PFSK-1 (cell line): ENCODE data around the gene RALGPS2.

Source experiments
- FOXP2 ChIP-seq: optimal IDR thresholded peaks from 2 replicates; pipeline ENCODE3; 2011; ENCODE audit warnings: borderline replicate concordance, control low read depth, inconsistent platforms; ENCODE audit not compliant: insufficient read depth; ENCODE audit errors: extremely low read length, extremely low read depth
- POLR2AphosphoS5 ChIP-seq: IDR thresholded peaks from 2 replicates; pipeline ENCODE4 v1.6.1; 2012; ENCODE audit warnings: low read depth, mild to moderate bottlenecking, control low read depth, low read length, moderate library complexity
- SIN3A ChIP-seq: IDR thresholded peaks from 2 replicates; pipeline ENCODE4 v1.6.1; 2012; ENCODE audit warnings: mild to moderate bottlenecking, low read length, moderate library complexity, borderline replicate concordance; ENCODE audit not compliant: insufficient read depth
- TAF1 ChIP-seq: IDR thresholded peaks from 2 replicates; pipeline ENCODE4 v1.6.1; 2012; ENCODE audit warnings: low read length, control low read depth, borderline replicate concordance; ENCODE audit not compliant: insufficient read depth
- TF ChIP-seq, protein P1 (sequence below), 2 experiments: IDR thresholded peaks; 2 replicates each; pipeline versions ENCODE4 v1.6.1 to v1.8.0; 2011 to 2012; ENCODE audit warnings: low read depth in 2 of 2, low read length in 2 of 2, control low read depth in 1 of 2, inconsistent platforms in 1 of 2, mild to moderate bottlenecking in 1 of 2, moderate library complexity in 1 of 2; ENCODE audit not compliant: insufficient read depth in 1 of 2

The RALGPS2 gene

DNA sequence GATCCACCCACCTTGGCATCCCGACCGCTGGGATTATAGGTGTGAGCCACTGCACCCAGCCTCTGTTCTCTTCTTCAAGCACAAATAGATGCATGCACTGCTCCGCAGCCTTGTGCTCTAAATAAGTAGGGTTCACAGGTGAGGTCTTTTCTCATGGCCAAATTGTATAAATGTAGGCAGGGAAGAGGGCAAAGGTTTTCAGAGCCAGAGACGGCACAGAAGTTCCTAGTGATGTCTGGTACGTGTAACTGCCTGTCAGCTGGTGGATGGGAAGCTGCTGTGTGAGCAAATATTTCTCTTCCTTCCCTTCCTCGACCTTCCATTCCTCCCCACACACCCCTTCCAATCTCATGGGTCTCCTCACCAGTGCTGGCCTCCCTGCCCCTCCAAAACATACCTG, 229.9 kb downstream of the RALGPS2 start:
- no peak for TF ChIP-seq SIN3A

DNA sequence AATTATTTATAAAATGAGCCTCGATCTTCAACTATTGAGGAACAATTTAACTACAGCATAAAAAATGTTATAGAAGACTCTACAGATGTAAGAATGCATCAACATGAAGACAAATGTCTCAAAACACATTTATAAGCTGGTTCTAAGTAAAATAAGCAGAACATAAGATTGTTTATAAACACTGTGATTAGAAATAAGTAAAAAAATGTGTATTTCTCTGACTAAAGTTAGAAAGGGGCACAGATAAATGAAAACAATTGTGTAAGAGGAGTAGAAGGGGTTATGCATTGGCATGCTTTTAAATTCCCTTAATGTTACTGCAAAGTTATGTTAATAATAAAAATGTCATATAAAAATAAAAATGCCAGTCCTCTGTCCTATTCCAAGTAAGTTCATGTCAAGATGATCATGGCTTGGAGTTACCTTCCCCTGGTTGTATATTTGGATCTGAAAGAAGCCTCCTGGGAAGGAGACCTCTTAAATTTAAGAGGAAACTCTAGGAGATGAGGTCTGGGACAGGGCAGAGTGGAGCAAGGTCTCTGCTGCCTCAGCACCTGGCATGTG, 230.4 kb downstream of the RALGPS2 start:
- TF ChIP-seq SIN3A (no peak), TAF1 (no peak), POLR2AphosphoS5 (no peak), FOXP2 (no peak)
- TF ChIP-seq, protein P1, sequence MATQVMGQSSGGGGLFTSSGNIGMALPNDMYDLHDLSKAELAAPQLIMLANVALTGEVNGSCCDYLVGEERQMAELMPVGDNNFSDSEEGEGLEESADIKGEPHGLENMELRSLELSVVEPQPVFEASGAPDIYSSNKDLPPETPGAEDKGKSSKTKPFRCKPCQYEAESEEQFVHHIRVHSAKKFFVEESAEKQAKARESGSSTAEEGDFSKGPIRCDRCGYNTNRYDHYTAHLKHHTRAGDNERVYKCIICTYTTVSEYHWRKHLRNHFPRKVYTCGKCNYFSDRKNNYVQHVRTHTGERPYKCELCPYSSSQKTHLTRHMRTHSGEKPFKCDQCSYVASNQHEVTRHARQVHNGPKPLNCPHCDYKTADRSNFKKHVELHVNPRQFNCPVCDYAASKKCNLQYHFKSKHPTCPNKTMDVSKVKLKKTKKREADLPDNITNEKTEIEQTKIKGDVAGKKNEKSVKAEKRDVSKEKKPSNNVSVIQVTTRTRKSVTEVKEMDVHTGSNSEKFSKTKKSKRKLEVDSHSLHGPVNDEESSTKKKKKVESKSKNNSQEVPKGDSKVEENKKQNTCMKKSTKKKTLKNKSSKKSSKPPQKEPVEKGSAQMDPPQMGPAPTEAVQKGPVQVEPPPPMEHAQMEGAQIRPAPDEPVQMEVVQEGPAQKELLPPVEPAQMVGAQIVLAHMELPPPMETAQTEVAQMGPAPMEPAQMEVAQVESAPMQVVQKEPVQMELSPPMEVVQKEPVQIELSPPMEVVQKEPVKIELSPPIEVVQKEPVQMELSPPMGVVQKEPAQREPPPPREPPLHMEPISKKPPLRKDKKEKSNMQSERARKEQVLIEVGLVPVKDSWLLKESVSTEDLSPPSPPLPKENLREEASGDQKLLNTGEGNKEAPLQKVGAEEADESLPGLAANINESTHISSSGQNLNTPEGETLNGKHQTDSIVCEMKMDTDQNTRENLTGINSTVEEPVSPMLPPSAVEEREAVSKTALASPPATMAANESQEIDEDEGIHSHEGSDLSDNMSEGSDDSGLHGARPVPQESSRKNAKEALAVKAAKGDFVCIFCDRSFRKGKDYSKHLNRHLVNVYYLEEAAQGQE (IDR thresholded peaks at IDR 0.05; ENCODE audit: insufficient read depth in 1 of 2, low read depth in 2 of 2, low read length in 2 of 2), result no peak

DNA sequence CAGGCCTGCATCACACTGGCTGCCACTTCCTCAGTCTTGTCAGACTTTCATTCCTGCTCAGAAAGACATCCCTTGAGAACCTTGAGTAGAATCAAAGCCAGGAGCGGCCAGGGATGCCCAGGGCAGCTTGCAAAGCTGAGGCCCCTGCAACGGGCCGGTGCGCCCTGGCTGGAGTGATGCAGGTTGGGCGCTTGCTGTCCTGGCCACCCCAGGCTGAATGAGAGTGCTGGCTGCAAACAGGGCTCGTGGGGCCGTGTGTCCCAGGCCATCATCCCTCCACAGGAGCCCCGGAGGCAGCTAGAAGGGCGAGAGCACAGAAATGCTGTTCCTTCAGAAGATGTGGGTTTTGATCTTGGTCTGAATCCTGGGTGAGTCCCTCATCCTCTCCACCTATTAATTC, 233.4 kb downstream of the RALGPS2 start:
- TF ChIP-seq, protein P1 (IDR thresholded peaks at IDR 0.05; ENCODE audit: insufficient read depth in 1 of 2, low read depth in 2 of 2, low read length in 2 of 2), result no peak
- TF ChIP-seq SIN3A (no peak), TAF1 (no peak), FOXP2 (no peak), POLR2AphosphoS5 (no peak)

DNA sequence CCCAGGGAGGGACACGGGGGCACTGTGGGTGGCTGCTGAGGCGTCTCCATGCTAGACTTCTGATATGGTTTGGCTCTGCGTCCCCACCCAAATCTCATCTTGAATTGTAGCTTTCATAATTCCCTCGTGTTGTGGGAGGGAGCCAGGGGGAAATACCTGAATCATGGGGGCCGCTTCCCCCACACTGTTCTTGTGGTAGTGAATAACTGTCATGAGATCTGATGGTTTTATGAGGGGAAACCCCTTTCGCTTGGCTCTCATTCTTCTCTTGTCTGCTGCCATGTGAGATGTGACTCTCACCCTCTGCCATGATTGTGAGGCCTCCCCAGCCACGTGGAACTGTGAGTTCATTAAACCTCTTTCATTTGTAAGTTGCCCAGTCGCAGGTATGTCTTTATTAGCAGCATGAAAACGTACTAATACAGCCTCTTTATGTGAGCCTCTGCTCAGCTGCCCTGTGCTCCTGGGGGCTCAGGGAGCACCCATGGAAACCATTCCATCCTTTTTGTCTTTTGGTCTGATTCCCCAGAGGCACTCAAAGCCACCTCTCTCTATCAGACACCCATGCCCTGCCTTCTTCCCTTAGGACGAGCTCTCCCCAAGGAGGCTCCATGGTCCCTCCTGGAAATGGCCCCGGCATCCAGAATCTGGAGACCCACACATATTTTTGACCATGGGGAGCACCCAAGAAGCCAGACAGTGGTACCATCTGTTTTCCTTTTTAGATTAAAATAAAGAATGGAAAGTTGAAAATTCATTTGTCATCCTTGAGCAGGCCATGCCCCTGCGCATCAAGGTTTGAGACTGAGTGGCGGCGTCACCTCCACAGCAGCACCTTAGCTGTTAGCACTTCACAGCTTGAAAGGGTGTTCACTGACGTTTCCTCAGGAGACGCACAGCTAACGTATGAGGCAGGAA, 234.8 kb downstream of the RALGPS2 start:
- TF ChIP-seq SIN3A, result no peak
- no peak for TF ChIP-seq TAF1
- TF ChIP-seq, protein P1 (IDR thresholded peaks at IDR 0.05; ENCODE audit: insufficient read depth in 1 of 2, low read depth in 2 of 2, low read length in 2 of 2), result no peak
- no peak for TF ChIP-seq POLR2AphosphoS5
- TF ChIP-seq FOXP2, result no peak

DNA sequence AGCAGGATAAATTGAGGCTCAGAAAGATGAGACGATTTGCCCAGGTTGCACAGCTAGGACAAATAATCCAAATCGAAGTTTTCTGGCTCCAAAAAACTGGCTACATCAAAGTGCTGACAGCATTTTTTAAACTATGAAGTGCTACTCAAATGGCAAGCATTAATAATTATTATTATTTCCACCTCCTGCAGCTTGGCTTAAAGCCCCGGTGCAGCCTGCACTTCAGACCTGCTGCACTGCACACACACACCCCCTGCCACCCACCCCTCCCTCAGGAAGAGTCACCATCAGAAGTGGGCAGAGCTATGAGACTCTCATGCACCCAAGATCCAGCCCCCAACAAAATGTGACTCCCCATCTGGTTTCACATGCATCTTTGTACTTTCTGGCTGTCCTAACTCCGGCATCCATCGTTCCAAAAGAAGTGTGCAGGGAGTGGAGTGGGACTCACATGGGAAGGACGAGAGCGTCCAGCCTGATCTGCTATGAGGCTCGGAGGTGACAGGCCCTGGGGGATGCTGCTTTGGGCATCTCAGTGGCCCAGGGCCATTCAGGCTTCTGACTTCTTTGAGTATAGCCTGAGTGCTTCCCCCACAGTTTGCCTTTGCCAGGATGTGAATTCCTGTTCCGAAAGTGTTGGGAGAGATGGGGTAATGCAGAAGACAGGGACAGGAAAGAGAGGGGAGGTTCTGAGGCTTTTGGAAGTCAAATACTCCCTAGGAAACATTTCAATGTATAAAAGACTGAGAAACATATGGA, 235.6 kb downstream of the RALGPS2 start:
- TF ChIP-seq TAF1, result no peak
- no peak for TF ChIP-seq POLR2AphosphoS5
- no peak for TF ChIP-seq SIN3A
- TF ChIP-seq, protein P1 (IDR thresholded peaks at IDR 0.05; ENCODE audit: insufficient read depth in 1 of 2, low read depth in 2 of 2, low read length in 2 of 2), result no peak
- no peak for TF ChIP-seq FOXP2
